HEK293 (cell line): ENCODE measurements around the gene CCDC124.

Experiments used
- CTCF ChIP-seq: fragments of 450-650 bp; formaldehyde crosslinking; IDR thresholded peaks from 2 replicates; pipeline ENCODE4 v1.5.1; 2016; ENCODE audit warnings: missing biosample characterization, missing genetic modification characterization
- REST ChIP-seq: fragments of 450-650 bp; formaldehyde crosslinking; IDR thresholded peaks from 2 replicates; pipeline ENCODE4 v1.5.1; 2016; ENCODE audit warnings: missing biosample characterization, missing genetic modification characterization
- ZBTB1 ChIP-seq: fragments of 450-650 bp; formaldehyde crosslinking; IDR thresholded peaks from 2 replicates; pipeline ENCODE4 v1.5.1; 2016; ENCODE audit warnings: missing biosample characterization, missing genetic modification characterization
- ZBTB10 ChIP-seq: fragments of 450-650 bp; formaldehyde crosslinking; IDR thresholded peaks from 2 replicates; pipeline ENCODE4 v1.5.1; 2016; ENCODE audit warnings: missing biosample characterization, missing genetic modification characterization
- ZBTB20 ChIP-seq: fragments of 450-650 bp; formaldehyde crosslinking; IDR thresholded peaks from 2 replicates; pipeline ENCODE4 v1.5.1; 2016; ENCODE audit warnings: missing biosample characterization, missing genetic modification characterization
- ZBTB26 ChIP-seq: fragments of 450-650 bp; formaldehyde crosslinking; optimal IDR thresholded peaks from 2 replicates; pipeline ENCODE3; 2016; ENCODE audit warnings: missing biosample characterization, mild to moderate bottlenecking, missing genetic modification characterization
- ZFP3 ChIP-seq: fragments of 450-650 bp; formaldehyde crosslinking; IDR thresholded peaks from 2 replicates; pipeline ENCODE4 v1.5.1; 2016; ENCODE audit warnings: low read depth, missing biosample characterization, missing genetic modification characterization
- ZNF24 ChIP-seq: fragments of 450-650 bp; formaldehyde crosslinking; IDR thresholded peaks from 2 replicates; pipeline ENCODE4 v1.5.1; 2016; ENCODE audit warnings: missing biosample characterization, missing genetic modification characterization
- ZNF280D ChIP-seq: fragments of 450-650 bp; formaldehyde crosslinking; IDR thresholded peaks from 2 replicates; pipeline ENCODE4 v1.5.1; 2016; ENCODE audit warnings: missing biosample characterization, missing genetic modification characterization
- ZNF302 ChIP-seq: fragments of 450-650 bp; formaldehyde crosslinking; IDR thresholded peaks from 2 replicates; pipeline ENCODE4 v1.5.1; 2016; ENCODE audit warnings: missing biosample characterization, missing genetic modification characterization, low read depth
- ZNF394 ChIP-seq: fragments of 450-650 bp; formaldehyde crosslinking; IDR thresholded peaks from 2 replicates; pipeline ENCODE4 v1.5.1; 2016; ENCODE audit warnings: missing biosample characterization, missing genetic modification characterization, mild to moderate bottlenecking, moderate library complexity, borderline replicate concordance
- ZNF513 ChIP-seq: fragments of 450-650 bp; IDR thresholded peaks from 2 replicates; pipeline ENCODE4 v1.5.1; 2018; ENCODE audit warnings: missing biosample characterization, missing genetic modification characterization
- ZNF768 ChIP-seq: fragments of 450-650 bp; formaldehyde crosslinking; IDR thresholded peaks from 2 replicates; pipeline ENCODE4 v1.5.1; 2018; ENCODE audit warnings: missing biosample characterization, mild to moderate bottlenecking, missing genetic modification characterization

GRCh38 chr19:17988161-17988560, 55.3 kb downstream of the CCDC124 start:
- TF ChIP-seq ZNF302 (no peak), CTCF (no peak), REST (tag by site-specific recombination) (no peak), ZNF394 (tag by site-specific recombination) (no peak), ZBTB20 (tag by site-specific recombination) (no peak), ZBTB1 (tag by site-specific recombination) (no peak), ZBTB26 (tag by site-specific recombination) (no peak), ZNF513 (tag by site-specific recombination) (no peak), ZNF24 (tag by site-specific recombination) (no peak), ZFP3 (no peak), ZNF768 (tag by site-specific recombination) (no peak), ZBTB10 (no peak), ZNF280D (no peak)
